Suprapubic skin (tissue), 4 donors: Measurements from ENCODE around the gene EFCAB10. TPM values are rescaled to one million over a fixed set of nuclear protein-coding genes. Genes with fewer than 3 reads are reported as not detected.
"Not testable (repeated sequence)": the region's sequence is repeated elsewhere in the genome, so short reads cannot be mapped to it uniquely, and the experiment has no call there.

Experiments
- DNase-seq, 2 donors: peaks; one replicate each; pipeline ENCODE4 v3.0.0-alpha.2; 2019; ENCODE audit warnings: low spot score in 2 of 2
- H3K27ac ChIP-seq: fragments of 200-600 bp; sonication (generic); one replicate; pipeline ENCODE4 v1.5.1; 2019
- H3K27me3 ChIP-seq: fragments of 200-600 bp; sonication (generic); one replicate; pipeline ENCODE4 v1.5.1; 2019
- H3K36me3 ChIP-seq: fragments of 200-600 bp; sonication (generic); one replicate; pipeline ENCODE4 v1.5.1; 2019
- H3K4me1 ChIP-seq: fragments of 200-600 bp; sonication (generic); one replicate; pipeline ENCODE4 v1.5.1; 2019
- H3K4me3 ChIP-seq: fragments of 200-600 bp; sonication (generic); one replicate; pipeline ENCODE4 v1.5.1; 2019; ENCODE audit warnings: mild to moderate bottlenecking
- H3K9me3 ChIP-seq: fragments of 200-600 bp; sonication (generic); one replicate; pipeline ENCODE4 v1.5.1; 2019
- EP300 ChIP-seq: sonication (generic); formaldehyde crosslinking; IDR thresholded peaks from one replicate; pipeline ENCODE4 v1.6.1; 2017; ENCODE audit warnings: antibody characterized with exemption
- POLR2A ChIP-seq, 2 donors: fragments of 450-650 bp; IDR thresholded peaks; one replicate each; pipeline ENCODE4 v1.6.1; 2017; ENCODE audit warnings: antibody characterized with exemption in 2 of 2, mild to moderate bottlenecking in 2 of 2, moderate library complexity in 2 of 2
- POLR2AphosphoS5 ChIP-seq, 3 donors: sonication (generic); formaldehyde crosslinking; IDR thresholded peaks; one replicate each; pipeline ENCODE4 v1.6.1; 2017; ENCODE audit warnings: antibody characterized with exemption in 3 of 3
- WGBS: methylation state at CpG from one replicate; pipeline ENCODE4 v1.1.5; 2018; 5-methylcytosine and 5-hydroxymethylcytosine counted together
- total RNA-seq, 4 donors: library from RNA; depleted of rRNA; stranded (reverse); fragments of >200 nt; gene quantifications; one replicate each; pipeline ENCODE4 v1.1.0, GENCODE V29; 2016
- TF ChIP-seq, protein P1 (sequence below), 2 donors: fragments of 200-600 bp in 1 of 2; fragments of 450-650 bp in 1 of 2; sonication (generic) in 1 of 2; IDR thresholded peaks; one replicate each; pipeline ENCODE4 v1.5.1; 2016 to 2019; ENCODE audit warnings: antibody characterized with exemption in 2 of 2, mild to moderate bottlenecking in 1 of 2, moderate library complexity in 1 of 2

Gene EFCAB10
- total RNA-seq, 4 donors from 2014 or later = not detected

DNA sequence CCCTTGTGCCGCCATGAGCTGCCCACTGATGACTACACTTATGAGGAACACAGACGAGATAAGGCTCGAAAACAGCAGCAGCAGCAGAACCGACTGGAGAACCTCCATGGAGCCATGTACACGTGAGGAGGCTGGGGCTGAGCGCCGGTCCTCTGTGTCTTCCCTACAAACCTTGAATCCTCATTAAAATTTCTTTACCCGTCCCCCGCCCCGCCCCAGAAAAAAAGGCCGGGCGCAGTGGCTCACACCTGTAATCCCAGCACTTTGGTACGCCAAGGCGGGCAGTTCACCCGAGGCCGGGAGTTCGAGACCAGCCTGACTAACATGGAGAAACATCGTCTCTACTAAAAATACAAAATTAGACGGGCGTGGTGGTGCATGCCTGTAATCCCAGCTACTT lies 50.7 kb downstream of the EFCAB10 start:
- no peak overlapping the region for H3K27ac ChIP-seq
- no peaks in the 10 kb centered on the region for H3K9me3 ChIP-seq
- no peak for DNase-seq
- WGBS = 96% methylated on average over 20 of the region's 20 CpGs
- TF ChIP-seq EP300 = no peak
- TF ChIP-seq POLR2A (IDR thresholded peaks at IDR 0.05) = no peak
- TF ChIP-seq, protein P1, sequence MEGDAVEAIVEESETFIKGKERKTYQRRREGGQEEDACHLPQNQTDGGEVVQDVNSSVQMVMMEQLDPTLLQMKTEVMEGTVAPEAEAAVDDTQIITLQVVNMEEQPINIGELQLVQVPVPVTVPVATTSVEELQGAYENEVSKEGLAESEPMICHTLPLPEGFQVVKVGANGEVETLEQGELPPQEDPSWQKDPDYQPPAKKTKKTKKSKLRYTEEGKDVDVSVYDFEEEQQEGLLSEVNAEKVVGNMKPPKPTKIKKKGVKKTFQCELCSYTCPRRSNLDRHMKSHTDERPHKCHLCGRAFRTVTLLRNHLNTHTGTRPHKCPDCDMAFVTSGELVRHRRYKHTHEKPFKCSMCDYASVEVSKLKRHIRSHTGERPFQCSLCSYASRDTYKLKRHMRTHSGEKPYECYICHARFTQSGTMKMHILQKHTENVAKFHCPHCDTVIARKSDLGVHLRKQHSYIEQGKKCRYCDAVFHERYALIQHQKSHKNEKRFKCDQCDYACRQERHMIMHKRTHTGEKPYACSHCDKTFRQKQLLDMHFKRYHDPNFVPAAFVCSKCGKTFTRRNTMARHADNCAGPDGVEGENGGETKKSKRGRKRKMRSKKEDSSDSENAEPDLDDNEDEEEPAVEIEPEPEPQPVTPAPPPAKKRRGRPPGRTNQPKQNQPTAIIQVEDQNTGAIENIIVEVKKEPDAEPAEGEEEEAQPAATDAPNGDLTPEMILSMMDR (IDR thresholded peaks at IDR 0.05) = no peak
- no peak for TF ChIP-seq POLR2AphosphoS5 (IDR thresholded peaks at IDR 0.05)
- peaks cover 4% of the 10 kb centered on the region for H3K36me3 ChIP-seq
- H3K27me3 ChIP-seq = no peaks in the 10 kb centered on the region
- no peak overlapping the region for H3K4me3 ChIP-seq
- H3K4me1 ChIP-seq = peaks cover 25% of the 10 kb centered on the region

DNA sequence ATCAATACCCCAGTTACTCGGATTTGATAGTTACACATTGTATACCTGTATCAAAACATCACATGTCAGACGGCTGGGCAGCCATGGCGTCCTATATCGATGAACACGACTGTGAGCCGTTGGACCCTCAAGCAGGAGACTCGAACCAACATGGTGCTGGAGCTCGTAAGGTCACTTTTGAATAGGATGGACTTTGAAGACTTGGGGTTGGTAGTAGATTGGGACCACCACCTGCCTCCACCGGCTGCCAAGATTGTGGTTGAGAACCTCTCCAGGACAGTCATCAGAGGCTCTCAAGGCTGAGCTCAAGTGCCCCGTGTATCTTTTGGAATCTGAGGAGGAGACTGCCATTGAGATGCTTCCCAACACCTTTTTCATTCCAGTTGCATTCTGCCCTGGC lies 51.2 kb downstream of the EFCAB10 start:
- H3K27ac ChIP-seq = no peak overlapping the region
- TF ChIP-seq EP300 = no peak
- TF ChIP-seq POLR2A (IDR thresholded peaks at IDR 0.05) = no peak
- no peak for TF ChIP-seq POLR2AphosphoS5 (IDR thresholded peaks at IDR 0.05)
- TF ChIP-seq, protein P1 (IDR thresholded peaks at IDR 0.05) = no peak
- H3K27me3 ChIP-seq = no peaks in the 10 kb centered on the region
- H3K4me1 ChIP-seq = peaks cover 25% of the 10 kb centered on the region
- no peaks in the 10 kb centered on the region for H3K9me3 ChIP-seq
- no peak overlapping the region for H3K4me3 ChIP-seq
- H3K36me3 ChIP-seq = peaks cover under 1% of the 10 kb centered on the region
- no peak for DNase-seq
- WGBS = 93% methylated on average over 10 of the region's 10 CpGs

DNA sequence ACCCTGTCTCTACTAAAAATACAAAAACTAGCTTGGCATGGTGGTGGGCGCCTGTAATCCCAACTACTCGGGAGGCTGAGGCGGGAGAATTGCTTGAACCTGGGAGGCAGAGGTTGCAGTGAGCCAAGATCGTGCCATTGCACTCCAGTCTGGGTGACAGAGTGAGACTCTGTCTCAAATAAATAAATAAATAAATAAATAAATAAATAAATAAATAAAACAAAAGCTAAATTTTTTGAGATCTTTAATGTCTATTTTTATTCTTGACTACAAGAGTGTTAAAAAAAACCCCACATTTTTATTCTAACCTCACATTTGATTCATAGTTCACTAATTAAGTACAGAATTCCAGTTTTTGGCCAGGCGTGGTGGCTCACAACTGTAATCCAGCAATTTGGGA lies 53.6 kb downstream of the EFCAB10 start:
- H3K9me3 ChIP-seq, H3K4me1 ChIP-seq, H3K27me3 ChIP-seq, H3K27ac ChIP-seq, DNase-seq, H3K36me3 ChIP-seq, H3K4me3 ChIP-seq: not testable (repeated sequence)
- WGBS = 92% methylated on average over 5 of the region's 5 CpGs

DNA sequence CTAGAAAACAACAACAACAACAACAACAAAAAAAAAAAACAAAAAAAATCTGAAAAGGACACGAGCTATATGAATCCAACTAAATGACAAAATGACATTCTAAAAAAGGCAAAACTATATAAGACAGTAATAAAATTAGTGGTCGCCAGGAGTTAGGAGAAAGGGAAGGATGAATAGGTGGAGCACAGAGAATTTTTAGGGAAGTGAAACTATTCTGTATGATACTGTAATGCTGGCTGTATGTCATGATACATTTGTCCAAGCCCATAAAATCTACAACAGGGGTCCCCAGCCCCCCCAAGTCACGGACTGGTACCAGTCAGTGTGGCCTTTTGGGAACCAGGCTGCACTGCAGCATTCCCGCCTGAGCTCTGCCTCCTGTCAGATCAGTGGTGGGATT lies 56.5 kb downstream of the EFCAB10 start:
- DNase-seq = no peak
- WGBS = 86% methylated on average over 4 of the region's 4 CpGs
- Histone ChIP-seq H3K36me3 (no peaks in the 10 kb centered on the region), H3K9me3 (no peaks in the 10 kb centered on the region), H3K4me1 (peaks cover 17% of the 10 kb centered on the region), H3K27ac (no peak overlapping the region), H3K4me3 (no peak overlapping the region), H3K27me3 (no peaks in the 10 kb centered on the region)
- TF ChIP-seq POLR2AphosphoS5 (IDR thresholded peaks at IDR 0.05) (no peak), EP300 (no peak), POLR2A (IDR thresholded peaks at IDR 0.05) (no peak)
- TF ChIP-seq, protein P1 (IDR thresholded peaks at IDR 0.05) = no peak

DNA sequence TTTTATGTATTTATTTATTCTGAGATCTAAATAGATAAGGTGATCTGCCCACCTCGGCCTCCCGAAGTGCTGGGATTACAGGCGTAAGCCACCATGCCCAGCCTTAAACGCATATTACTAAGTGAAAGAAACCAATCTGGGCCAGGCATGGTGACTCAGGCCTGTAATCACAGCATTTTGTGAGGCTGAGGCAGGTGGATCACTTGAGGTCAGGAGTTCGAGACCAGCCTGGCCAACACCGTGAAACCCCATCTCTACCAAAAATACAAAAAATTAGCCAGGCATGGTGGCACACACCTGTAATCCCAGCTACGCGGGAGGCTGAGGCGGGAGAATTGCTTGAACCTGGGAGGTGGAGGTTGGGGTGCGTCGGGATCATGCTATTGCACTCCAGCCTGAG lies 56.9 kb downstream of the EFCAB10 start:
- not testable (repeated sequence) for DNase-seq
- 95% methylated on average over 11 of the region's 11 CpGs for WGBS

DNA sequence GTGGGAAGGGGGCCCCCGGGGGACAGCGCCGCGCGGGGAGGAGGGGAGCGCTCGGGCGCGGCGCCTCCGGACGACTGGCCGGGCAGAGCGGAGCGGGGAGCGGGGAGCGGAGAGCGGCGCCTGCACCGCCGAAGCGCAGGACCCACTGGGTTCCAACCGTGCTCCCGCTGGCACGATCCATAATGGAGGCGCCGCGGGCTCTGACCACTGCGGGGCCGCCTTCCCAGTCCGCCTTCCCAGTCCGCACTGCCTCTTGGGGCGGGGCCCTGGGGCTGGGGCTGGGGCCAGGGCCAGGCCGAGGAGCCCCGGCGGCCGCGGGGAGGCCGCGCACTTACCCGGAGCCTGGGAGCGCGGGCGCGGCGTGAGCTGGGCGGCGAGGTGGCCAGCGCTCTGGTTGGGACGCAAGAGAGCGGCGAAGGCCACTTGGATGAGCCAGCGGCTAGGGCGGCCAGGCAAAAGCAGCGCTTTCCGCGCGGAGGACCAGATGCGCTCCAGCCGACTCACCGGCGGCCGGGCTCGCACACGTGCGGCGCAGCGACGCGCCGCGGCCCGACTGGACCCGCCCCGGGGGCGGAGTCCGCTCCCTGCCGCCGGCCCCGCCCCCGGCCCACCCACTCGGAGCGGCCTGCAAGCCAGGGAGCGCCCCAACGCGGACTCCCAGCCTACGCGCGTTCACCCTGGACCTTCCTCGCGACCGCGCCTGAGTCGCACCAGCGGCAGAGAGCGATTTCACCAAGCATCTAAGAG lies 59.4 kb downstream of the EFCAB10 start, which contains the start of gene PUS7:
PUS7 (minus strand) TSS at position 555 of the 747 bp plus-strand sequence. CDS start 13,759 bp downstream, outside the sequence.
- H3K4me1 ChIP-seq = peaks cover 17% of the 10 kb centered on the region
- no peaks in the 10 kb centered on the region for H3K9me3 ChIP-seq
- no peaks in the 10 kb centered on the region for H3K27me3 ChIP-seq
- TF ChIP-seq, protein P1 (IDR thresholded peaks at IDR 0.05) = no peak
- peak in 1 of 3 donors; percentile 45 for TF ChIP-seq POLR2AphosphoS5 (IDR thresholded peaks at IDR 0.05)
- peak in 1 of 2 donors; percentile 57 for TF ChIP-seq POLR2A (IDR thresholded peaks at IDR 0.05)
- DNase-seq = peak; percentile 89 to 91
- peak within 1 kb of the TSS; percentile 84 for H3K4me3 ChIP-seq
- H3K36me3 ChIP-seq = no peaks in the 10 kb centered on the region
- peak within 1 kb of the TSS; percentile 90 for H3K27ac ChIP-seq
- WGBS = under 1% methylated on average over 36 of the region's 96 CpGs

More for the DNA sequence above, 56.9 kb downstream of the EFCAB10 start:
- not testable (repeated sequence) for H3K27ac ChIP-seq, H3K4me3 ChIP-seq, H3K9me3 ChIP-seq, H3K36me3 ChIP-seq, H3K27me3 ChIP-seq
- peaks cover 17% of the 10 kb centered on the region for H3K4me1 ChIP-seq
